GM23338 (cell line): ENCODE results near the gene UNC80. TPM values are rescaled to one million over a fixed set of nuclear protein-coding genes. Genes with fewer than 3 reads are reported as not detected.

Source experiments
- ATAC-seq: fragments of 200-7000 bp; cut with Tn5 transposase; 3 replicates; pipeline ENCODE4 v1.9.1; 2020
- DNase-seq: peaks from one replicate; pipeline ENCODE4 v3.0.0-alpha.2; 2015; ENCODE audit warnings: low spot score
- H2AFZ ChIP-seq: fragments of 200-600 bp; sonication (generic); 2 replicates; pipeline ENCODE4 v1.8.0; 2016; ENCODE audit warnings: antibody characterized with exemption, mild to moderate bottlenecking, moderate library complexity
- H3F3A ChIP-seq: fragments of 200-600 bp; sonication (generic); replicated peaks from 2 replicates; pipeline ENCODE4 v1.8.0; 2017; ENCODE audit warnings: antibody characterized with exemption, mixed run types, low read depth
- H3K27ac ChIP-seq: fragments of 200-600 bp; sonication (generic); 2 replicates; pipeline ENCODE4 v1.6.1; 2016; ENCODE audit warnings: low read depth
- H3K27me3 ChIP-seq: fragments of 200-600 bp; sonication (generic); 2 replicates; pipeline ENCODE4 v1.8.0; 2016; ENCODE audit warnings: mild to moderate bottlenecking, mixed run types, moderate library complexity; ENCODE audit not compliant: insufficient read depth
- H3K36me3 ChIP-seq: fragments of 200-600 bp; sonication (generic); 2 replicates; pipeline ENCODE4 v1.8.0; 2016; ENCODE audit warnings: mild to moderate bottlenecking; ENCODE audit not compliant: insufficient read depth
- H3K4me1 ChIP-seq: fragments of 200-600 bp; sonication (generic); 2 replicates; pipeline ENCODE4 v1.8.0; 2016; ENCODE audit warnings: mild to moderate bottlenecking, moderate library complexity; ENCODE audit not compliant: insufficient read depth
- H3K4me2 ChIP-seq: fragments of 200-600 bp; sonication (generic); 2 replicates; pipeline ENCODE4 v1.7.1; 2017; ENCODE audit warnings: mixed run types
- H3K4me3 ChIP-seq: fragments of 200-600 bp; sonication (generic); 2 replicates; pipeline ENCODE4 v1.6.1; 2016; ENCODE audit warnings: mixed run types
- H3K79me2 ChIP-seq: fragments of 200-600 bp; sonication (generic); replicated peaks from 2 replicates; pipeline ENCODE4 v1.8.0; 2017; ENCODE audit warnings: mild to moderate bottlenecking; ENCODE audit not compliant: insufficient read depth
- H3K9me2 ChIP-seq: fragments of 200-600 bp; sonication (generic); 2 replicates; pipeline ENCODE4 v1.8.0; 2017; ENCODE audit not compliant: insufficient read depth
- H4K20me1 ChIP-seq: fragments of 200-600 bp; sonication (generic); replicated peaks from 2 replicates; pipeline ENCODE4 v1.8.0; 2017; ENCODE audit warnings: mild to moderate bottlenecking; ENCODE audit not compliant: insufficient read depth
- H3K27ac Mint-ChIP-seq: 2 replicates; pipeline ENCODE4 v1.8.0; 2020; ENCODE audit warnings: inconsistent platforms, mild to moderate bottlenecking, moderate library complexity, mixed read lengths
- H3K27me3 Mint-ChIP-seq: 3 replicates; pipeline ENCODE4 v1.8.0; 2022; ENCODE audit warnings: low read depth, mild to moderate bottlenecking, moderate library complexity, mixed read lengths, inconsistent platforms; ENCODE audit not compliant: insufficient read depth, poor library complexity
- H3K36me3 Mint-ChIP-seq: 3 replicates; pipeline ENCODE4 v1.8.0; 2021; ENCODE audit warnings: low read depth, mild to moderate bottlenecking, inconsistent platforms, moderate library complexity, mixed read lengths
- H3K4me1 Mint-ChIP-seq: 3 replicates; pipeline ENCODE4 v1.8.0; 2020; ENCODE audit warnings: mild to moderate bottlenecking, inconsistent platforms, mixed read lengths
- H3K4me3 Mint-ChIP-seq: 3 replicates; pipeline ENCODE4 v1.8.0; 2021; ENCODE audit warnings: moderate library complexity, mild to moderate bottlenecking, inconsistent platforms, mixed read lengths
- H3K9me3 Mint-ChIP-seq: 3 replicates; pipeline ENCODE4 v1.8.0; 2020; ENCODE audit warnings: moderate library complexity, mild to moderate bottlenecking, inconsistent platforms, mixed read lengths
- CREB1 ChIP-seq: fragments of 250-450 bp; sonication (Bioruptor Pico); IDR thresholded peaks from 2 replicates; pipeline ENCODE4 v1.5.0; 2020; ENCODE audit warnings: low read depth, mild to moderate bottlenecking, moderate library complexity
- EZH2 ChIP-seq: fragments of 200-600 bp; sonication (generic); IDR thresholded peaks from one replicate; pipeline ENCODE4 v1.8.0; 2017; ENCODE audit warnings: antibody characterized with exemption, mild to moderate bottlenecking, low read depth; ENCODE audit not compliant: unreplicated experiment
- EZH2phosphoT487 ChIP-seq: fragments of 200-600 bp; sonication (generic); IDR thresholded peaks from one replicate; pipeline ENCODE4 v1.8.1; 2018; ENCODE audit warnings: antibody characterized with exemption; ENCODE audit not compliant: unreplicated experiment
- STAT1 ChIP-seq: IDR thresholded peaks from one replicate; pipeline ENCODE4 v1.6.1; 2016; ENCODE audit warnings: antibody characterized with exemption; ENCODE audit not compliant: unreplicated experiment
- ZNF331 ChIP-seq: fragments of 250-450 bp; sonication (Bioruptor Pico); IDR thresholded peaks from 2 replicates; pipeline ENCODE4 v1.5.0; 2020; ENCODE audit warnings: low read depth, mild to moderate bottlenecking, moderate library complexity
- polyA plus RNA-seq: library from polyadenylated mRNA; unstranded; fragments of >200 nt; fragmentation: Nextera tagmentation; extraction: Ambion mirVana; gene quantifications from 2 replicates; pipeline ENCODE4 v1.2.1, GENCODE V29; 2016
- total RNA-seq: library from RNA; depleted of rRNA; stranded (reverse); fragments of >200 nt; shearing (Covaris generic); gene quantifications from 2 replicates; pipeline ENCODE4 v1.2.3, GENCODE V29; 2014
- TF ChIP-seq, protein P1 (sequence below): fragments of 250-450 bp; sonication (Bioruptor Pico); IDR thresholded peaks from 2 replicates; pipeline ENCODE4 v1.5.0; 2020; ENCODE audit warnings: mild to moderate bottlenecking, moderate library complexity
- TF ChIP-seq, protein P2 (sequence below), 2 experiments: fragments of 200-600 bp in 1 of 2; sonication (generic) in 1 of 2; conservative IDR thresholded peaks; 2 replicates each; pipeline versions ENCODE4 v1.5.1 to v1.6.1; 2016 to 2017; ENCODE audit warnings: antibody characterized with exemption in 2 of 2, low read depth in 2 of 2, mild to moderate bottlenecking in 2 of 2, moderate library complexity in 1 of 2
- TF ChIP-seq, protein P3 (sequence below): IDR thresholded peaks from one replicate; pipeline ENCODE4 v1.6.1; 2018; ENCODE audit warnings: antibody characterized with exemption; ENCODE audit not compliant: unreplicated experiment
- TF ChIP-seq, protein P4 (sequence below): IDR thresholded peaks from 2 replicates; pipeline ENCODE4 v1.6.1; 2016; ENCODE audit warnings: antibody characterized with exemption

Gene UNC80
- total and polyA plus RNA-seq, 2 experiments from 2014 or later: 0.11 to 1.5 TPM

DNA sequence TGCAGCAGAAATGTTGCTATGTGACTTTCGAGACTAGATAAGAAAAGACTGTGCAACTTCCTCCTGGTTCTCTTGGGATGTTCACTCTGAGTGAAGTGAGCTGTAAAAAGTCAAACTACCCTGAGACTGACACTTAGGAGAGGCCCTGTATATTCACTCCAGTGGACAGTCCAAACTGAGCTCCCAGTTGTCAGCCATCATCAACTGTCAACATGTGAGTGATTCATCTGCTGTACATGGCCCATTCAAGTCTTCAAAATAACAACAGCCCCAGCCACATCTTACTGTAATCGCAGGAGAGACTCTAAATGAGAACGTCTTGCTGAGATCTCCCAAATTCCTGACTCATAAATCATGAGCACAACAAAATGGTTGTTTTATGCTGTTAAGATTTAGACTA is 8.5 kb upstream of the UNC80 start (continued):
- TF ChIP-seq, protein P1, sequence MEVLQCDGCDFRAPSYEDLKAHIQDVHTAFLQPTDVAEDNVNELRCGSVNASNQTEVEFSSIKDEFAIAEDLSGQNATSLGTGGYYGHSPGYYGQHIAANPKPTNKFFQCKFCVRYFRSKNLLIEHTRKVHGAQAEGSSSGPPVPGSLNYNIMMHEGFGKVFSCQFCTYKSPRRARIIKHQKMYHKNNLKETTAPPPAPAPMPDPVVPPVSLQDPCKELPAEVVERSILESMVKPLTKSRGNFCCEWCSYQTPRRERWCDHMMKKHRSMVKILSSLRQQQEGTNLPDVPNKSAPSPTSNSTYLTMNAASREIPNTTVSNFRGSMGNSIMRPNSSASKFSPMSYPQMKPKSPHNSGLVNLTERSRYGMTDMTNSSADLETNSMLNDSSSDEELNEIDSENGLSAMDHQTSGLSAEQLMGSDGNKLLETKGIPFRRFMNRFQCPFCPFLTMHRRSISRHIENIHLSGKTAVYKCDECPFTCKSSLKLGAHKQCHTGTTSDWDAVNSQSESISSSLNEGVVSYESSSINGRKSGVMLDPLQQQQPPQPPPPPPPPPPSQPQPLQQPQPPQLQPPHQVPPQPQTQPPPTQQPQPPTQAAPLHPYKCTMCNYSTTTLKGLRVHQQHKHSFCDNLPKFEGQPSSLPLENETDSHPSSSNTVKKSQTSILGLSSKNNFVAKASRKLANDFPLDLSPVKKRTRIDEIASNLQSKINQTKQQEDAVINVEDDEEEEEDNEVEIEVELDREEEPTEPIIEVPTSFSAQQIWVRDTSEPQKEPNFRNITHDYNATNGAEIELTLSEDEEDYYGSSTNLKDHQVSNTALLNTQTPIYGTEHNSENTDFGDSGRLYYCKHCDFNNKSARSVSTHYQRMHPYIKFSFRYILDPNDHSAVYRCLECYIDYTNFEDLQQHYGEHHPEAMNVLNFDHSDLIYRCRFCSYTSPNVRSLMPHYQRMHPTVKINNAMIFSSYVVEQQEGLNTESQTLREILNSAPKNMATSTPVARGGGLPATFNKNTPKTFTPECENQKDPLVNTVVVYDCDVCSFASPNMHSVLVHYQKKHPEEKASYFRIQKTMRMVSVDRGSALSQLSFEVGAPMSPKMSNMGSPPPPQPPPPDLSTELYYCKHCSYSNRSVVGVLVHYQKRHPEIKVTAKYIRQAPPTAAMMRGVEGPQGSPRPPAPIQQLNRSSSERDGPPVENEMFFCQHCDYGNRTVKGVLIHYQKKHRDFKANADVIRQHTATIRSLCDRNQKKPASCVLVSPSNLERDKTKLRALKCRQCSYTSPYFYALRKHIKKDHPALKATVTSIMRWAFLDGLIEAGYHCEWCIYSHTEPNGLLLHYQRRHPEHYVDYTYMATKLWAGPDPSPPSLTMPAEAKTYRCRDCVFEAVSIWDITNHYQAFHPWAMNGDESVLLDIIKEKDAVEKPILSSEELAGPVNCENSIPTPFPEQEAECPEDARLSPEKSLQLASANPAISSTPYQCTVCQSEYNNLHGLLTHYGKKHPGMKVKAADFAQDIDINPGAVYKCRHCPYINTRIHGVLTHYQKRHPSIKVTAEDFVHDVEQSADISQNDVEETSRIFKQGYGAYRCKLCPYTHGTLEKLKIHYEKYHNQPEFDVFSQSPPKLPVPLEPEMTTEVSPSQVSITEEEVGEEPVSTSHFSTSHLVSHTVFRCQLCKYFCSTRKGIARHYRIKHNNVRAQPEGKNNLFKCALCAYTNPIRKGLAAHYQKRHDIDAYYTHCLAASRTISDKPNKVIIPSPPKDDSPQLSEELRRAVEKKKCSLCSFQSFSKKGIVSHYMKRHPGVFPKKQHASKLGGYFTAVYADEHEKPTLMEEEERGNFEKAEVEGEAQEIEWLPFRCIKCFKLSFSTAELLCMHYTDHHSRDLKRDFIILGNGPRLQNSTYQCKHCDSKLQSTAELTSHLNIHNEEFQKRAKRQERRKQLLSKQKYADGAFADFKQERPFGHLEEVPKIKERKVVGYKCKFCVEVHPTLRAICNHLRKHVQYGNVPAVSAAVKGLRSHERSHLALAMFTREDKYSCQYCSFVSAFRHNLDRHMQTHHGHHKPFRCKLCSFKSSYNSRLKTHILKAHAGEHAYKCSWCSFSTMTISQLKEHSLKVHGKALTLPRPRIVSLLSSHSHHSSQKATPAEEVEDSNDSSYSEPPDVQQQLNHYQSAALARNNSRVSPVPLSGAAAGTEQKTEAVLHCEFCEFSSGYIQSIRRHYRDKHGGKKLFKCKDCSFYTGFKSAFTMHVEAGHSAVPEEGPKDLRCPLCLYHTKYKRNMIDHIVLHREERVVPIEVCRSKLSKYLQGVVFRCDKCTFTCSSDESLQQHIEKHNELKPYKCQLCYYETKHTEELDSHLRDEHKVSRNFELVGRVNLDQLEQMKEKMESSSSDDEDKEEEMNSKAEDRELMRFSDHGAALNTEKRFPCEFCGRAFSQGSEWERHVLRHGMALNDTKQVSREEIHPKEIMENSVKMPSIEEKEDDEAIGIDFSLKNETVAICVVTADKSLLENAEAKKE (CRISPR knock-in tag): no peak
- TF ChIP-seq, protein P2, sequence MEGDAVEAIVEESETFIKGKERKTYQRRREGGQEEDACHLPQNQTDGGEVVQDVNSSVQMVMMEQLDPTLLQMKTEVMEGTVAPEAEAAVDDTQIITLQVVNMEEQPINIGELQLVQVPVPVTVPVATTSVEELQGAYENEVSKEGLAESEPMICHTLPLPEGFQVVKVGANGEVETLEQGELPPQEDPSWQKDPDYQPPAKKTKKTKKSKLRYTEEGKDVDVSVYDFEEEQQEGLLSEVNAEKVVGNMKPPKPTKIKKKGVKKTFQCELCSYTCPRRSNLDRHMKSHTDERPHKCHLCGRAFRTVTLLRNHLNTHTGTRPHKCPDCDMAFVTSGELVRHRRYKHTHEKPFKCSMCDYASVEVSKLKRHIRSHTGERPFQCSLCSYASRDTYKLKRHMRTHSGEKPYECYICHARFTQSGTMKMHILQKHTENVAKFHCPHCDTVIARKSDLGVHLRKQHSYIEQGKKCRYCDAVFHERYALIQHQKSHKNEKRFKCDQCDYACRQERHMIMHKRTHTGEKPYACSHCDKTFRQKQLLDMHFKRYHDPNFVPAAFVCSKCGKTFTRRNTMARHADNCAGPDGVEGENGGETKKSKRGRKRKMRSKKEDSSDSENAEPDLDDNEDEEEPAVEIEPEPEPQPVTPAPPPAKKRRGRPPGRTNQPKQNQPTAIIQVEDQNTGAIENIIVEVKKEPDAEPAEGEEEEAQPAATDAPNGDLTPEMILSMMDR (conservative IDR thresholded peaks at IDR 0.05; ENCODE audit: low read depth in 2 of 2): no peak
- TF ChIP-seq EZH2phosphoT487 (no peak), ZNF331 (CRISPR knock-in tag) (no peak)

DNA sequence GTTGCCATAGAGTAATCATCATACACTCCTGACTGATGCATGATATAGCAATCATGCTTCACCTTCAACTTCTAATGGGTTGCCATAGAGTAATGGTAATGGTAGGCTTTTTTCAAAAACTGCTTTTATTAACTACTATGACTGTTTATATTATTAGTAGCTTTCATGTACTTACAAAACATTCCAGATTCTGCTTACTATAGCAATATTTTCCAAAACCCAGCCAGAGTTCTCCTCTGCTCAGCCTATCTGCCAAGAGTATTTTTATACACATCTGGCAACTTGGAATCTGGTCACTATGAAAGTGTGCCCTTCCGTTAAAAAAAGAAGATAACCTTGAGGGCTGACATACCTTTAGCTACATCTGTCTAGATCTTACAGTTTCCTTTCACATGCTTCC is 5.0 kb upstream of the UNC80 start:
- Mint-ChIP-seq H3K36me3 (no peaks in the 10 kb centered on the region), H3K27me3 (peaks cover 26% of the 10 kb centered on the region), H3K4me3 (no peak overlapping the region), H3K4me1 (peaks cover 4% of the 10 kb centered on the region; the same call in 2 of the 3 replicates), H3K27ac (no peak overlapping the region), H3K9me3 (no peaks in the 10 kb centered on the region)
- Histone ChIP-seq H3F3A (no peaks in the 10 kb centered on the region), H3K36me3 (no peaks in the 10 kb centered on the region), H3K4me1 (peaks cover 5% of the 10 kb centered on the region; the same call in 1 of the 2 replicates), H3K27ac (no peak overlapping the region), H3K4me3 (no peak overlapping the region), H3K9me2 (no peaks in the 10 kb centered on the region), H4K20me1 (peaks cover 7% of the 10 kb centered on the region; the same call in 1 of the 2 replicates), H3K79me2 (no peaks in the 10 kb centered on the region), H3K27me3 (peaks cover 99% of the 10 kb centered on the region), H3K4me2 (no peak overlapping the region), H2AFZ (no peak overlapping the region)
- DNase-seq: no peak
- no peak for ATAC-seq
- TF ChIP-seq CREB1 (CRISPR knock-in tag) (no peak), ZNF331 (CRISPR knock-in tag) (no peak), EZH2phosphoT487 (no peak), STAT1 (no peak), EZH2 (no peak)
- TF ChIP-seq, protein P3, sequence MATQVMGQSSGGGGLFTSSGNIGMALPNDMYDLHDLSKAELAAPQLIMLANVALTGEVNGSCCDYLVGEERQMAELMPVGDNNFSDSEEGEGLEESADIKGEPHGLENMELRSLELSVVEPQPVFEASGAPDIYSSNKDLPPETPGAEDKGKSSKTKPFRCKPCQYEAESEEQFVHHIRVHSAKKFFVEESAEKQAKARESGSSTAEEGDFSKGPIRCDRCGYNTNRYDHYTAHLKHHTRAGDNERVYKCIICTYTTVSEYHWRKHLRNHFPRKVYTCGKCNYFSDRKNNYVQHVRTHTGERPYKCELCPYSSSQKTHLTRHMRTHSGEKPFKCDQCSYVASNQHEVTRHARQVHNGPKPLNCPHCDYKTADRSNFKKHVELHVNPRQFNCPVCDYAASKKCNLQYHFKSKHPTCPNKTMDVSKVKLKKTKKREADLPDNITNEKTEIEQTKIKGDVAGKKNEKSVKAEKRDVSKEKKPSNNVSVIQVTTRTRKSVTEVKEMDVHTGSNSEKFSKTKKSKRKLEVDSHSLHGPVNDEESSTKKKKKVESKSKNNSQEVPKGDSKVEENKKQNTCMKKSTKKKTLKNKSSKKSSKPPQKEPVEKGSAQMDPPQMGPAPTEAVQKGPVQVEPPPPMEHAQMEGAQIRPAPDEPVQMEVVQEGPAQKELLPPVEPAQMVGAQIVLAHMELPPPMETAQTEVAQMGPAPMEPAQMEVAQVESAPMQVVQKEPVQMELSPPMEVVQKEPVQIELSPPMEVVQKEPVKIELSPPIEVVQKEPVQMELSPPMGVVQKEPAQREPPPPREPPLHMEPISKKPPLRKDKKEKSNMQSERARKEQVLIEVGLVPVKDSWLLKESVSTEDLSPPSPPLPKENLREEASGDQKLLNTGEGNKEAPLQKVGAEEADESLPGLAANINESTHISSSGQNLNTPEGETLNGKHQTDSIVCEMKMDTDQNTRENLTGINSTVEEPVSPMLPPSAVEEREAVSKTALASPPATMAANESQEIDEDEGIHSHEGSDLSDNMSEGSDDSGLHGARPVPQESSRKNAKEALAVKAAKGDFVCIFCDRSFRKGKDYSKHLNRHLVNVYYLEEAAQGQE: no peak
- TF ChIP-seq, protein P4, sequence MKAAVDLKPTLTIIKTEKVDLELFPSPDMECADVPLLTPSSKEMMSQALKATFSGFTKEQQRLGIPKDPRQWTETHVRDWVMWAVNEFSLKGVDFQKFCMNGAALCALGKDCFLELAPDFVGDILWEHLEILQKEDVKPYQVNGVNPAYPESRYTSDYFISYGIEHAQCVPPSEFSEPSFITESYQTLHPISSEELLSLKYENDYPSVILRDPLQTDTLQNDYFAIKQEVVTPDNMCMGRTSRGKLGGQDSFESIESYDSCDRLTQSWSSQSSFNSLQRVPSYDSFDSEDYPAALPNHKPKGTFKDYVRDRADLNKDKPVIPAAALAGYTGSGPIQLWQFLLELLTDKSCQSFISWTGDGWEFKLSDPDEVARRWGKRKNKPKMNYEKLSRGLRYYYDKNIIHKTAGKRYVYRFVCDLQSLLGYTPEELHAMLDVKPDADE: no peak
- TF ChIP-seq, protein P2 (conservative IDR thresholded peaks at IDR 0.05; ENCODE audit: low read depth in 2 of 2): no peak
